Activated naive CD4-positive, alpha-beta T cell treated with anti-CD3 and anti-CD28 coated beads, Interleukin-2, amount 50 U/mL, for 24 hours (primary cell): Measurements from ENCODE around the gene MNX1.
A peak's percentile ranks its signal among the peaks of the same experiment; 100 is the strongest.

ENCODE experiments used
- H3K27ac Mint-ChIP-seq: one replicate; pipeline ENCODE4 v1.8.0; 2021; ENCODE audit warnings: mild to moderate bottlenecking, mixed read lengths
- H3K27me3 Mint-ChIP-seq: one replicate; pipeline ENCODE4 v1.8.0; 2021; ENCODE audit warnings: mixed read lengths
- H3K36me3 Mint-ChIP-seq: one replicate; pipeline ENCODE4 v1.8.0; 2021; ENCODE audit warnings: mixed read lengths
- H3K4me1 Mint-ChIP-seq: one replicate; pipeline ENCODE4 v1.8.0; 2021; ENCODE audit warnings: mixed read lengths
- H3K4me3 Mint-ChIP-seq: one replicate; pipeline ENCODE4 v1.8.0; 2021; ENCODE audit warnings: mild to moderate bottlenecking, mixed read lengths
- H3K9me3 Mint-ChIP-seq: one replicate; pipeline ENCODE4 v1.8.0; 2021; ENCODE audit warnings: mixed read lengths

Gene MNX1

GRCh38 chr7:157021071-157021870, 10.8 kb upstream of the MNX1 start:
- Mint-ChIP-seq H3K9me3 (no peaks in the 10 kb centered on the region), H3K27me3 (peaks cover 49% of the 10 kb centered on the region), H3K27ac (no peak overlapping the region), H3K4me1 (peaks cover 8% of the 10 kb centered on the region), H3K36me3 (no peaks in the 10 kb centered on the region), H3K4me3 (no peak overlapping the region)

- H3K4me3 Mint-ChIP-seq = no peak overlapping the region
- H3K9me3 Mint-ChIP-seq = no peaks in the 10 kb centered on the region
- H3K27me3 Mint-ChIP-seq = peaks cover 47% of the 10 kb centered on the region
- no peak overlapping the region for H3K27ac Mint-ChIP-seq
- H3K4me1 Mint-ChIP-seq = peaks cover 9% of the 10 kb centered on the region
- no peaks in the 10 kb centered on the region for H3K36me3 Mint-ChIP-seq
Measured at GRCh38 chr7:157020514-157021070, 10.1 kb upstream of the MNX1 start.

- H3K27ac Mint-ChIP-seq = no peak overlapping the region
- no peaks in the 10 kb centered on the region for H3K9me3 Mint-ChIP-seq
- H3K27me3 Mint-ChIP-seq = peaks cover 44% of the 10 kb centered on the region
- H3K4me1 Mint-ChIP-seq = peaks cover 9% of the 10 kb centered on the region
- no peaks in the 10 kb centered on the region for H3K36me3 Mint-ChIP-seq
- H3K4me3 Mint-ChIP-seq = no peak overlapping the region
Measured at GRCh38 chr7:157019718-157020451, 9.4 kb upstream of the MNX1 start.

- Mint-ChIP-seq H3K4me3 (peak overlapping the region; percentile 76), H3K36me3 (no peaks in the 10 kb centered on the region), H3K27me3 (peaks cover 42% of the 10 kb centered on the region), H3K27ac (no peak overlapping the region), H3K9me3 (no peaks in the 10 kb centered on the region), H3K4me1 (peaks cover 9% of the 10 kb centered on the region)
Measured at GRCh38 chr7:157018997-157019608, 8.6 kb upstream of the MNX1 start.

GRCh38 chr7:157018328-157018996, 8.0 kb upstream of the MNX1 start:
- Mint-ChIP-seq H3K27ac (no peak overlapping the region), H3K27me3 (peaks cover 42% of the 10 kb centered on the region), H3K4me3 (peak overlapping the region; percentile 47), H3K4me1 (peaks cover 9% of the 10 kb centered on the region), H3K9me3 (no peaks in the 10 kb centered on the region), H3K36me3 (no peaks in the 10 kb centered on the region)

GRCh38 chr7:157017603-157018327, 7.3 kb upstream of the MNX1 start:
- H3K9me3 Mint-ChIP-seq = no peaks in the 10 kb centered on the region
- no peaks in the 10 kb centered on the region for H3K36me3 Mint-ChIP-seq
- no peak overlapping the region for H3K27ac Mint-ChIP-seq
- H3K27me3 Mint-ChIP-seq = peaks cover 42% of the 10 kb centered on the region
- no peak overlapping the region for H3K4me3 Mint-ChIP-seq
- H3K4me1 Mint-ChIP-seq = peaks cover 9% of the 10 kb centered on the region

- no peak overlapping the region for H3K4me3 Mint-ChIP-seq
- no peaks in the 10 kb centered on the region for H3K36me3 Mint-ChIP-seq
- H3K9me3 Mint-ChIP-seq = no peaks in the 10 kb centered on the region
- peaks cover 11% of the 10 kb centered on the region for H3K4me1 Mint-ChIP-seq
- no peak overlapping the region for H3K27ac Mint-ChIP-seq
- H3K27me3 Mint-ChIP-seq = peaks cover 41% of the 10 kb centered on the region
Measured at GRCh38 chr7:157017149-157017548, 6.7 kb upstream of the MNX1 start.

- no peaks in the 10 kb centered on the region for H3K9me3 Mint-ChIP-seq
- peaks cover 18% of the 10 kb centered on the region for H3K4me1 Mint-ChIP-seq
- H3K36me3 Mint-ChIP-seq = no peaks in the 10 kb centered on the region
- H3K27ac Mint-ChIP-seq = no peak overlapping the region
- H3K4me3 Mint-ChIP-seq = no peak overlapping the region
- H3K27me3 Mint-ChIP-seq = peaks cover 45% of the 10 kb centered on the region
Measured at GRCh38 chr7:157016352-157017041, 6.0 kb upstream of the MNX1 start.

- Mint-ChIP-seq H3K27ac (no peak overlapping the region), H3K27me3 (peaks cover 45% of the 10 kb centered on the region), H3K4me1 (peaks cover 23% of the 10 kb centered on the region), H3K9me3 (no peaks in the 10 kb centered on the region), H3K4me3 (no peak overlapping the region), H3K36me3 (no peaks in the 10 kb centered on the region)
Measured at GRCh38 chr7:157016024-157016351, 5.5 kb upstream of the MNX1 start.

GRCh38 chr7:157014635-157015555, 4.4 kb upstream of the MNX1 start:
- no peak overlapping the region for H3K27ac Mint-ChIP-seq
- peaks cover 18% of the 10 kb centered on the region for H3K4me1 Mint-ChIP-seq
- no peaks in the 10 kb centered on the region for H3K9me3 Mint-ChIP-seq
- no peak overlapping the region for H3K4me3 Mint-ChIP-seq
- no peaks in the 10 kb centered on the region for H3K36me3 Mint-ChIP-seq
- H3K27me3 Mint-ChIP-seq = peaks cover 43% of the 10 kb centered on the region

GRCh38 chr7:157013602-157014549, 3.4 kb upstream of the MNX1 start:
- peaks cover 47% of the 10 kb centered on the region for H3K27me3 Mint-ChIP-seq

GRCh38 chr7:157013101-157013500, 2.6 kb upstream of the MNX1 start:
- H3K4me1 Mint-ChIP-seq = peaks cover 18% of the 10 kb centered on the region
- H3K4me3 Mint-ChIP-seq = no peak overlapping the region
- H3K27ac Mint-ChIP-seq = no peak overlapping the region
- no peaks in the 10 kb centered on the region for H3K9me3 Mint-ChIP-seq
- no peaks in the 10 kb centered on the region for H3K36me3 Mint-ChIP-seq
- peaks cover 47% of the 10 kb centered on the region for H3K27me3 Mint-ChIP-seq

More at GRCh38 chr7:157013602-157014549, 3.4 kb upstream of the MNX1 start:
- Mint-ChIP-seq H3K27ac (no peak overlapping the region), H3K9me3 (no peaks in the 10 kb centered on the region), H3K4me3 (no peak overlapping the region), H3K4me1 (peaks cover 18% of the 10 kb centered on the region), H3K36me3 (no peaks in the 10 kb centered on the region)

GRCh38 chr7:157012113-157012547, 1.7 kb upstream of the MNX1 start:
- Mint-ChIP-seq H3K4me3 (peak overlapping the region; percentile 56), H3K36me3 (no peaks in the 10 kb centered on the region), H3K27me3 (peaks cover 48% of the 10 kb centered on the region), H3K9me3 (no peaks in the 10 kb centered on the region), H3K4me1 (peaks cover 18% of the 10 kb centered on the region), H3K27ac (no peak overlapping the region)
